ENCODE measurements around the gene FAM200B. TPM values are rescaled to one million over a fixed set of nuclear protein-coding genes. Genes with fewer than 3 reads are reported as not detected.

Gene FAM200B
- total RNA-seq, 1 experiment from 2014 or later, result 22.6 TPM

DNA sequence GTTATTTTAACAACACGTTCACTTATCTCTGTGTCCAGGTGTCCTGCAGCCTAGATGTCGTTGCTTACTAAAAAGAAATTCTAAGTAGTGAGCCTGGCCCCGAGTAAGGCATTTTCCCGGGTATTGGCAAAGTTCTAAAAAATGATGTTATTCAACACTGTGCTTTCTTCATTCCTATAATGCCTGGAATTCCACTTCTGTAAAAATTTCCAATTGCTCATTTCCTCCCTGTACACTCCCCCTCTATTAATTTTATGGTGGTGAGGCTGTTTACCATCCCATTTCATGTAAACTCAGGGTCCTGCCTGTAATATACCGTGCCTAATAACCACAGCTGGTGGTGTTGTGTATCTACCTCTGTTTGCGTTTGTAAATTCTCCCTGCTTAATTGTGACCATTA, 35.5 kb downstream of the FAM200B start:
- BruUV-seq (replicated peaks), result no TSS peak
- Mint-ChIP-seq H3K27me3 (ENCODE audit: unreplicated experiment) (no peaks in the 10 kb centered on the region), H3K36me3 (ENCODE audit: insufficient read depth, unreplicated experiment) (no peaks in the 10 kb centered on the region), H3K9me3 (ENCODE audit: low read depth, unreplicated experiment) (no peaks in the 10 kb centered on the region), H3K4me1 (ENCODE audit: low read depth, unreplicated experiment) (no peaks in the 10 kb centered on the region), H3K4me3 (ENCODE audit: low read depth, unreplicated experiment) (no peak overlapping the region), H3K27ac (ENCODE audit: unreplicated experiment) (no peak overlapping the region)
- CTCF ChIA-PET, result no interaction called here
- TF ChIP-seq, protein P1, sequence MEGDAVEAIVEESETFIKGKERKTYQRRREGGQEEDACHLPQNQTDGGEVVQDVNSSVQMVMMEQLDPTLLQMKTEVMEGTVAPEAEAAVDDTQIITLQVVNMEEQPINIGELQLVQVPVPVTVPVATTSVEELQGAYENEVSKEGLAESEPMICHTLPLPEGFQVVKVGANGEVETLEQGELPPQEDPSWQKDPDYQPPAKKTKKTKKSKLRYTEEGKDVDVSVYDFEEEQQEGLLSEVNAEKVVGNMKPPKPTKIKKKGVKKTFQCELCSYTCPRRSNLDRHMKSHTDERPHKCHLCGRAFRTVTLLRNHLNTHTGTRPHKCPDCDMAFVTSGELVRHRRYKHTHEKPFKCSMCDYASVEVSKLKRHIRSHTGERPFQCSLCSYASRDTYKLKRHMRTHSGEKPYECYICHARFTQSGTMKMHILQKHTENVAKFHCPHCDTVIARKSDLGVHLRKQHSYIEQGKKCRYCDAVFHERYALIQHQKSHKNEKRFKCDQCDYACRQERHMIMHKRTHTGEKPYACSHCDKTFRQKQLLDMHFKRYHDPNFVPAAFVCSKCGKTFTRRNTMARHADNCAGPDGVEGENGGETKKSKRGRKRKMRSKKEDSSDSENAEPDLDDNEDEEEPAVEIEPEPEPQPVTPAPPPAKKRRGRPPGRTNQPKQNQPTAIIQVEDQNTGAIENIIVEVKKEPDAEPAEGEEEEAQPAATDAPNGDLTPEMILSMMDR (IDR thresholded peaks at IDR 0.05; ENCODE audit: unreplicated experiment), result no peak
- no peak for DNase-seq
- intact Hi-C loops (cut with micrococcal nuclease; ENCODE audit: unreplicated experiment), result no loop called here

DNA sequence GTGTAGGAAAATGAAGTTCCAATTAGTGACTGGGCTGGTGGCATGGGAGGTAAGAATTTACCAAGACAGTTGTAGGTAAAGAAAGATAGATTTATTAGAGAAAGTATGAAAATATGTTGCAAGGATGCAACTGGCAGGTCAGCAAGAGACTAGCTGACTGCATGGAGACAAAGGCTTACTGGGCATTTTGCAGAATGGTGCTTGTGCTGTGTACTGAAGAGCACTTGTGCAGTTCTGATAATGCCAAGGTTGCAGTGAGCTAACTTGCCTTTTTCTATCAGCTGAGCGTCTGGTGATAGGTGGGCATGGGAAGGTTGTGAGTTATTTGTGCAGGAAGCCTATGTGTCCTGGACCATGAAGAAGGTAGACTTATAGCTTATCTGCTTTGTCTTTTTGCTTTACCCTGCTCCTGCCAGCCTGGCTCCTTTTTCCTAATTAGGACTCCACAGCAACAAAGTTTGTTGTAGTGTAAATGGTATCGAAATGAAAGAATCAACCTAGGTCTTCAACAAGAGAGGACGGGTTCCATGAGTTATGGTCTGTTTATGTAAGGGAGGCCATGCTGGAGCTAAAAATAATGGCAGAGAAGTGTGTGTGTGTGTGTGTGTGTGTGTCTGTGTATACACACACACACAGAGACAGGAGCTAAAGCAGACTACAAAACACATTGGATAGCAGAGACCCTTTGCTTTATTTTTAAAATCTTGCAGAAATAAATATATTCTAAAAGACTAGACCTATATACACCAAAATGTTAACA, 36.2 kb downstream of the FAM200B start:
- Mint-ChIP-seq H3K36me3 (ENCODE audit: insufficient read depth, unreplicated experiment) (no peaks in the 10 kb centered on the region), H3K4me1 (ENCODE audit: low read depth, unreplicated experiment) (no peaks in the 10 kb centered on the region), H3K27ac (ENCODE audit: unreplicated experiment) (no peak overlapping the region), H3K9me3 (ENCODE audit: low read depth, unreplicated experiment) (no peaks in the 10 kb centered on the region), H3K4me3 (ENCODE audit: low read depth, unreplicated experiment) (no peak overlapping the region), H3K27me3 (ENCODE audit: unreplicated experiment) (no peaks in the 10 kb centered on the region)
- CTCF ChIA-PET, result no interaction called here
- BruUV-seq (replicated peaks), result no TSS peak
- intact Hi-C loops (cut with micrococcal nuclease; ENCODE audit: unreplicated experiment), result no loop called here
- DNase-seq, result no peak
- TF ChIP-seq, protein P1 (IDR thresholded peaks at IDR 0.05; ENCODE audit: unreplicated experiment), result no peak

DNA sequence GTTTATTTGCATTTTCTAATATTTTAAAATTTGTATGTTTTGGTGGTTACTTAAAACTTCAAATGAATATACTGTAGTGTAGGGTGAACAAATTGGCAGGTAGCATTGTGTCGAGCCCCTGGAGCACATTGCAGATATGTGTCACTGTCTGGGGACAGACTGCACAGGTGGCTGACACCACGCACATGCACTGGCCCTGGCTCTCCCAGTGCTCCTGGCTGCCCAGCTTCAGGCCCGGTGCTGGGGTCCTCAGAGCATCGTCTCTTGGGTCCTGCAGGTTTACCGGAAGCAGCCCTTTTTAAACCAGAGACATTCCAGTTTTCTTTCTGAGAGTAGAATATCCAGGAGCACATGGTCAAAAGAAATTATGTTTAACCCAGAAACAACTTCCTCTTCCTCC, 36.8 kb downstream of the FAM200B start:
- no TSS peak for BruUV-seq (replicated peaks)
- TF ChIP-seq, protein P1 (IDR thresholded peaks at IDR 0.05; ENCODE audit: unreplicated experiment), result no peak
- Mint-ChIP-seq H3K27me3 (ENCODE audit: unreplicated experiment) (no peaks in the 10 kb centered on the region), H3K36me3 (ENCODE audit: insufficient read depth, unreplicated experiment) (no peaks in the 10 kb centered on the region), H3K4me1 (ENCODE audit: low read depth, unreplicated experiment) (no peaks in the 10 kb centered on the region), H3K4me3 (ENCODE audit: low read depth, unreplicated experiment) (no peak overlapping the region), H3K27ac (ENCODE audit: unreplicated experiment) (no peak overlapping the region), H3K9me3 (ENCODE audit: low read depth, unreplicated experiment) (no peaks in the 10 kb centered on the region)
- DNase-seq, result no peak
- intact Hi-C loops (cut with micrococcal nuclease; ENCODE audit: unreplicated experiment), result no loop called here
- CTCF ChIA-PET, result no interaction called here

DNA sequence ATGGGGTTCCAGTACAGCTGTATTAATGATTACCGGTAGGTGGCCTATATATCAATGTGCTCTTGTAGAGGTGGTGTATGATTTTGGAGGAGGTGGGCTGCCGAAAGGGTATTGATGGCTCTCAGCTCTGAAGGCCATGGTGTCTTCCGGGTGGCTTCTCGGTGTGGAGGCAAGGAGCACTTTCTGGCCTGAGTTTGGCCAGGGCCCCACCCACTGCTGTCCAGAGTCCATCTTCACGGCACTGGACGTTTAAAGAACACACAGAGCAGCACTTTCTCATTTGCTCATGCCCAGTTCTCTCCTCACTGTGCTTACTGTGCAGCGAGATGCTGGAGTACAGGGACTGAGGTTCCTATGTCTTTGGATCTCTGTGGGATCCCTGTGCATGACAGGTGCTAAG, 37.3 kb downstream of the FAM200B start:
- BruUV-seq (replicated peaks), result no TSS peak
- Mint-ChIP-seq H3K4me1 (ENCODE audit: low read depth, unreplicated experiment) (no peaks in the 10 kb centered on the region), H3K27me3 (ENCODE audit: unreplicated experiment) (no peaks in the 10 kb centered on the region), H3K4me3 (ENCODE audit: low read depth, unreplicated experiment) (no peak overlapping the region), H3K9me3 (ENCODE audit: low read depth, unreplicated experiment) (no peaks in the 10 kb centered on the region), H3K27ac (ENCODE audit: unreplicated experiment) (no peak overlapping the region), H3K36me3 (ENCODE audit: insufficient read depth, unreplicated experiment) (no peaks in the 10 kb centered on the region)
- no peak for DNase-seq
- CTCF ChIA-PET, result no interaction called here
- TF ChIP-seq, protein P1 (IDR thresholded peaks at IDR 0.05; ENCODE audit: unreplicated experiment), result no peak
- intact Hi-C loops (cut with micrococcal nuclease; ENCODE audit: unreplicated experiment), result no loop called here

Measured in Calu3 (cell line).